Upper lobe of left lung (tissue), 4 donors: ENCODE results near the gene AFAP1.

Experiments
- CTCF ChIP-seq, 6 experiments: fragments of 450-650 bp in 4 of 6; fragments of 200-600 bp in 2 of 6; sonication (generic) in 2 of 6; IDR thresholded peaks; one replicate each; pipeline ENCODE4 v1.5.1; 2016 to 2019; ENCODE audit warnings: antibody characterized with exemption in 6 of 6
- POLR2A ChIP-seq, 4 donors: fragments of 450-650 bp; IDR thresholded peaks; one replicate each; pipeline ENCODE4 v1.5.1; 2016 to 2017; ENCODE audit warnings: antibody characterized with exemption in 4 of 4, mild to moderate bottlenecking in 2 of 4

- no peak for TF ChIP-seq CTCF (IDR thresholded peaks at IDR 0.05)
- no peak for TF ChIP-seq POLR2A (IDR thresholded peaks at IDR 0.05)
Observed at GRCh38 chr4:7971881-7972500, 32.3 kb upstream of the AFAP1 start.
